DMS53 (cell line): Measurements from ENCODE around the gene ADAMTS10.
"Not testable (repeated sequence)": the region's sequence is repeated elsewhere in the genome, so short reads cannot be mapped to it uniquely, and the experiment has no call there.

ENCODE experiments used
- DNase-seq: peaks from one replicate; lab custom pipeline; 2025; lab: John Stamatoyannopoulos, UW

The ADAMTS10 gene

DNA sequence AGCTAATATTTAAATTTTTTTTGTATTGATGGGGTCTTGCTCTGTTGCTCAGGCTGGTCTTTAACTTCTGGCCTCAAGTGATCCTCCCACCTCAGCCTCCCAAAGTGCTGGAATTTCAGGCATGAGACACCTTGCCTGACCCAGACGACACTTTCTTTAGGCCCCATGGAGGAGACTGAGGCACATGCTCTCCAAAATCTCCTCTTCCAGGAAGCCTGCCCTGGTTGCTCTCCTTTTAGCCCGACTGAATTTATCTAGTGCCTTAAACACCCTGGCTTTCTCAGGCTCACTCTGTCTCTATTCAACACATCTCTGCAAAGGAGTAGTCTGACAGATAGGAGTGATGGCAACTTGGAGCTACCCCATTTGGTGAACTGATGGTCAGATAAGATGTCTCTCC is 52.2 kb downstream of the ADAMTS10 start:
- DNase-seq: no peak

DNA sequence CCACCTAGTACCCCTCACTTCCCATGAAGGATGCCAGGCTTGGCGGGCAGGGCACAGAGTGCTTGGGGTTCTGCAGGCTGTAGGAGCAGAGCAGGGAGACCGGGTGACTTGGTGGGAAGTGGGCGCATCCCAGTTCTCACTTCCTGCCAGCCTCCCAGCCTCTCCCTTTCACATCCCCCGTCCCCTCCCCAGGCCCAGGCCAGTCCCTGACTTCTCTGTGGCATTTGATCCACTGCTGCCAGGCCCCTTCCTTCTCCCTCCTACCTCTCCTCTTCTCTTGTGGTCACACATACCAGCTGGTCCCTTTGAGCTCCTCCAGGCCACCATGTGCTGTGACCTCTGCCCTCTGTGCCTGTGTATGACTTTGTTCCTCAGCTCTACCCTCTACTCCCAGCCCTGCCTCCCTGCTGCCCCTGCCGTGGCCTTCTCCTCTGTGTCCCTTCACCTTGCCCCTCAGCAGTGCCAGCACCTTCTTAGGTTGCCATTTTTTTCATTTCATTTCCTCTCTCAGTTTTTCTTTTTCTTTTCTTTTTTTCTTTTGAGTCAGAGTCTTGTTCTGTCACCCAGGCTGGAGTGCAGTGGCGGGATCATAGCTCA is 52.8 kb downstream of the ADAMTS10 start:
- no peak for DNase-seq

DNA sequence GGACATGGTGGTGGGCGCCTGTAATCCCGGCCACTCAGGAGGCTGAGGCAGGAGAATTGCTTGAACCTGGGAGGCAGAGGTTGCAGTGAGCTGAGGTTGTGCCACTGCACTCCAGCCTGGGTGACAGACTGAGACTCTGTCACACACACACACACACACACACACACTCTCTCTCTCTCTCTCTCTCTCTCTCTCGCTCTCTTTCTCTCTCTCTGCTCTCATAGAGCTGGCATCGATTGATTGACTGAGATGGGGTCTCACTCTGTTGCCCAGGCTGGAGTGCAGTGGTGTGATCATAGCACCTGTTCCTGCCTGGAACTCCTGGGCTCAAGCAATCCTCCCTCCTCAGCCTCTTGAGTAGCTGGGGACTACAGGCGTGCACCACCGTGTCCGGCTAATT is 56.8 kb downstream of the ADAMTS10 start:
- not testable (repeated sequence) for DNase-seq

DNA sequence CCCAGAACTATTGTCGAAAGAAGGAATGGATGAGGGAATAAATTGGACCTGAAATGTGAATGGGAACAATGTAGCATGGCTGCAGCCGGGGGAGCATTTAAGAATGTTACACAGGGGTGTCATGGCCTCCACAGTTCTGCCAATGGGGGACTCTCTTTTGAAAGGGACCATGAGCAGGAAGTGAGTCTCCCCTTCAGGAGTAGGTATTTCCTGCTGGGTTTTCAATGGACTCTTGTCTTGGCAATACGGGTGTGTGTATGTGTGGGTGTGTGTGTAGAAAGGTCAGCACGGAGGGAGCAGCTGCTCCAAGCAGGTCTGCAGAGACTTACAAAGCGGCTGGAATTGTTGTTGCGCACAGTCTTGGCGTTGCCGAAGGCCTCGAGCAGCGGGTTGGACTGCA is 57.7 kb downstream of the ADAMTS10 start:
- DNase-seq: peak; percentile 28

DNA sequence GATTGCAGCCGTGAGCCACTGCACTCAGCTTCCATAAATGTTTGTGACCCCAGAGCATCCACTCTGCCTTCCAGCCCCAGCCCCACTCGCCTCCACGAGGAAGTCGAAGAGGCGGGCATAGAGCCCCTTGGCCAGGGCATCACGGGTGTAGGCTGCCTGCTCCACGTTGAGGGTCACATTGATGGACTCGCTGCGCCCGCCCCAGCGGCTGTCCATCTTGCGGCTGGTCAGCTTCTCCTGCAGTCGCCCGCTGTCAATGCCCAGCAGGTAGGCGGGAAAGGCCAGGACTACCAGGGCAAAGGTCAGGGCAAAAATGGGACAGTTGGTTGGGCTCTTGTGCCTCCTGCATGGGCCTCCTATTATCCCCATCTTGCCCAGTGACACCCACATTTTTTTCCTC is 60.4 kb downstream of the ADAMTS10 start:
- DNase-seq: no peak

DNA sequence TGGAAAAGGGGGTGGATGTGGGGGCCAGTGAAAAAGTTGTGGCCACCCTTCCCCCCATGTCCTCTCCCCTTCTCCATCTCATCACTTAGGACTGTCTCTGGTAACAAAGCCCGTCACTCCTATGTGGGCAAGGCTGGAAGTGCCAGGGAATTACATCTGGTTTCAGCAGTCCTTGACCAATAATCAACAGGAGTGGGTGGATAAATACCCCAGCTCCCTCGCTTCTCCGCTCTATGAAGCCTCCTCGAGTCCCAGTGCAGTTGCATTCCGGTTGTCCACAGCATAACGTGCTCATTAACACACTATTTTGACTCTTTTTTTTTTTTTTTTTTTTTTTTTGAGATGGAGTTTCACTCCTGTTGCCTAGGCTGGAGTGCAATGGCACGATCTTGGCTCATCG is 64.8 kb downstream of the ADAMTS10 start:
- DNase-seq: no peak

DNA sequence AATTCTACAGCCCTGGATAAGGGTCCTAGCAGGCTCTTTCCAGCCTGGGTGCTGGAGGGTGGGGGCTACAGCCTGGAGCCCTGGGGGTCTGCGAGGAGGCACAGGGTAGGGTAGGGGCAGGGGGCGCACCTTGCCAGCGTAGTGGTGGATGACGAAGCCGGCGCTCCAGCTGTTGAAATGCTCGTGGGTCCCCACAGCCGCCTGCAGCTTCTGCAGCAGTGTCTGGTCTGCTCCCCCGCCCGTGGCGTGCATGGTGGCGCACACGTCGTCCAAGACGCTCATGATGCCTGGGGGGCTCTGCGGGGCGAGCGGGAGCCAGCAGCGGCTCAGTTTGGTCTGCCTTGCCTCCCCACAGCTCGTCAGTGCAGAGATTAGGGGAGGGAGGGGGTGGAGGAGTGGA is 66.3 kb downstream of the ADAMTS10 start:
- no peak for DNase-seq

DNA sequence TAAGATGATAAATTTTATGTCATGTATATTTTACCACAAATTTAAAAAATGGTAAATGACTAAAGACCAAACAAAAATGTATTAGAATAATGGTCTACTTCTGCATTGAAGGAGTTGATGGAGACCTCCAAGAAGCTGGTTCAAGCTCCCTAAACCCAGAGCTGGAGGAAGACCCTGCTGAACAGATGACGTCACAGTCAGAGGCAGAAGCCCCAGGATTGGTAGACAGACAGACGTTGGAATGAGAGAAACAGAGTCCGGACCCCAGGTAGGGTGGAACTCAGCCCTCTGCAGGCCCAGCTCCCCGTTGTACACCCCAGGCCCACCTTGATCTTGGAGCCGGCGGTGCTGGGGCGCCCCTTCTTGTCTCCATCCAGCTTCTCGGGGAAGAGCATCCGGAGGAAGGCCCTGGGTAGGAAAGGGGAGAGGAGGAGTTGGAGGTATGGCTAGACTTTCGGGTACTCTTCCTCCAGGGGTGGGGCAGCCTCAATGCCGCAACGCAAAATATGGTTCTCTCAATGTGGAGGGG is 70.8 kb downstream of the ADAMTS10 start:
- DNase-seq: no peak

DNA sequence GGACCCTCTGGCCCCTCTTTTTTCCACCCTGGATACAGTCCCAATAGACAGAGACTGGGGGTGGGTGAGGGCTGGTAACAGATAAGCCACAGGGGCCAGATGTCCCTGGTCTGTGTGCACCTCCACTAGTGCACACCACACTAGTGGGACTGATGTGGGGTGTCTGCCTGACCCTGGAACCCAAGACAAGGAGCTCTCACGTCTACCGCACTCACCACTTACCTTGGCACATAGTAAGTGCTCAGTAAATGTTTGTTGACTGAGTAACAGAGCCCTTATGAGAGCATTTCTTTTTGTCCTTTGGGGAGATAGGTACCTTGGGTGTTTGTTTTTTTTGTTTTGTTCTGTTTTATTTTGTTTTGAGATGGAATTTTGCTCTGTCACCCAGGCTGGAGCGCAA is 73.4 kb downstream of the ADAMTS10 start:
- DNase-seq: no peak

DNA sequence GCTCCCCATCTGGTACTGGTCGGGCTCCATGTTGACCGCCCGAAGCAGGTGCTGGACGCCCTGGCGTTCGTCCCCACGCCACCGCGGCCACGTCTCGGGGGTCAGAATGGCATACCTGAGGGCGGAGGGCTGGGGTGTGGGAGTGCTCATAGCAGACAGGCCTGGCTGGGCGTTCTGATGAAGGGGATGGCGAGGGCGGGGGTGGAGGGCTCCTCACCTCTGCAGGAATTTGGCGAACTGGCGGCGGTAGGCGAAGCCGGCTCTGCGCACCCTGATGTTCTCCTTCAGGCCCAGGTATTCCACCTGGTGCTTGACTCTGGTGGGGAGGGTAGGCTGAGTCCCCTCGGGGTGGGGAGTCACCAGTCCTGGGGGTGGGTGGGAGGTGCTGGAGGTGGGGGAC is 74.2 kb downstream of the ADAMTS10 start:
- DNase-seq: no peak

DNA sequence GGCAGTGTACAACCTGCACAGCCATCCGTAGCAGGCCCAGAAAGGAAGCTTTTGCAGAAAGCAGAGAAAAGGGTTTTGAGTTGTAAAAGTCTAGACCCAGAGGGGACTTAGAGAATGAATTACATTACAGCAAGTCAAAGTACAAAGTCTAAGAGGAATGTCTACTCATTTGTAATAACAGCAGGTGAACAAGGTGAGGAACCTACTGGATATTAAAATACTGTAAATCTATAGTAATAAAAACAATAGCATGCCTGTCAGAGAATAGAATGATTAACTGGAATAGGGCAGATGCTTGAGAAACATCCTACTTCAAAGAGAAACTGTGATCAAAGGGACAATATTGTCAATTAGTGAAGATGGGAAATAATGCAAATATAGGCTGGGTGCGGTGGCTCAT is 78.3 kb downstream of the ADAMTS10 start:
- DNase-seq: no peak

DNA sequence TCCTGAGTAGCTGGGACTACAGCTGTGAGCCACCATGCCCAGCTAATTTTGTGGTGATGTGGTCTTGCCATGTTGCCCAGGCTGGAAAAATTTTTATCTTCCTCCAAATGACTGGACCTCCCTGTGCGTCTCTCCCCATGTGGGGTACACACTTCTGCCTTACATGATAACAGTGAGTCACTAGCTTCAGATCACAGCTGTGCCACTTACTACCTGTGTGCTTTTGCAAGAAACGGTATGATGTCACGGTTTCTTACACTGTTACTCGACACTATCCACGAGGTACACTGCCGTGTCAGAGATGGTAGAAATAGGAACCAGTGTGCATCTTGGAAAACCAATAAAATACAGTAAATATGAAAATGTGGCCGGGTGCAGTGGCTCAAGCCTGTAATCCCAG is 79.0 kb downstream of the ADAMTS10 start:
- DNase-seq: no peak
